Measurements from ENCODE around the gene PPP1R16B.

PPP1R16B gene

DNA sequence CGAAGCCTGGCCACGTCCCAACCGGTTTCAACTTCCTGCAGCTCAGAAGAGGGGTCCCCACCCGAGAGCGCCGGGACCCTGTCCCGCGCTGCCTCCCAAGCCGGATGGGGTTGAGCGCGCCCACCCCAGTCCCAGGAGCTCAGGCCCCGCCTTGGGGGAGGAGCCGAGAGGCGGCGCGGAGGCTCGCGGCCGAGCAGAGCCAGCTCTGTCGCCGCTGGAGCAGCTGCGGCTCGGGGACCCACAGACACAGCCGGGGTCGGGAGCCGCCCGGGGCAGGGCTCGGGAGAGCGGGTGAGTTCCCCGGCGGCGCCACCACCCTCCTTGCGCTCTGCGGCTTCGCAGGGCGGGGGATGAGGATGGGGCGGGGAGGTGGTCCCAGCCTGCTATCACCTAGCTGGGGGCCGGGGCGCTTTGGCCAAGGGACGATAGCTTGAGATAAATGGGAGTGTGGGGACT, at the start of gene PPP1R16B:
TSS of gene PPP1R16B (plus strand) at position 196 of the 456 bp plus-strand sequence. CDS start 30,229 bp downstream, outside the sequence.
- peak; percentile 63 to 67 for DNase-seq

DNA sequence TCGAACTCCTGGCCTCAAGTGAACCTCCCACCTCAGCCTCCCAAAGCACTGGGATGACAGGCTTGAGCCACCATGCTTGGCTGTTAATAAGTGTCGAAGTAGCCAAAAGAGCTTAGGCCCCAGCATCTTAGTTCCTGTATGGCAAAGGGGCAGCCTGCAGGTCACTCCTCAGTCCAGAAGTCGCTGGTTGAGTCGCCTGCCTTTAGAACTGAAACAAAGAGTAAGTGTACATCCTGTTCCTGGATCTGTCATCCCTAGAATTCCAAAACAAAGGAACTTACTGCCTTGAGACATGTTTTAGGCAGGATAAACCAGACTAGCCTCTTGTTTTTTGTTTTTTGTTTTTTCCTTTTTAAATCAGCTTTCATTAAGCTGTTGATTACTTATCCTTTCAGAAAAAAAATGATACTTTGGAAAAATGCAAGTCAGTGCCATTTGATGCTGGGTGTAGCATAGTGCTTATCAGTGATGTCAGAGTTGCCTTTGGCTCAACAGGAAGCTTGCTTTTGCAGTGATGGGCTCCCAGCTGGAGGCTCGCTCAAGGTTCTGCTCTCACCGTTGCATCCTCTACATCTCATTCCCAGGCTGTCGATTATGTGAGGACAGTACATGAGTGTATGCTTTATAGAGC, 48.2 kb upstream of the PPP1R16B start:
- no peak for DNase-seq

DNA sequence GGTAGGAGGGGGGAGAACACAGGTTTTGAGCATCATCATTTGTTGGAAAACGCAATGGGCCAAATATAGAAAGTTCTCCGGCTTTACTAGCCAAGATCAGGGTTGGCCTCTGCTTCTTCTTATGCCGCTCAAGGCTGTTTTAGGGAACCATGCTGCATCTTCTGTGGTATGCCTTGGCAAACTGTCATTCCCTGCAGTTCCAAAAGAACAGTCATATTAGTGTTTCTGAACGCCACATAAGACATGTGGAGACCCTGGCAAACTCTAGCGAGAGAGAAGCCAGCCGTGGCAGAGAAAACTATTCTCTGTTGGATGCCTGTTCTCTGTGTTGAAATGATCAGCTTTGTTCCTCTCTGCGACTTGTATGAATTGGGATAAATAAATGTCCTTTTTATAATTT, 46.4 kb upstream of the PPP1R16B start:
- DNase-seq = no peak

DNA sequence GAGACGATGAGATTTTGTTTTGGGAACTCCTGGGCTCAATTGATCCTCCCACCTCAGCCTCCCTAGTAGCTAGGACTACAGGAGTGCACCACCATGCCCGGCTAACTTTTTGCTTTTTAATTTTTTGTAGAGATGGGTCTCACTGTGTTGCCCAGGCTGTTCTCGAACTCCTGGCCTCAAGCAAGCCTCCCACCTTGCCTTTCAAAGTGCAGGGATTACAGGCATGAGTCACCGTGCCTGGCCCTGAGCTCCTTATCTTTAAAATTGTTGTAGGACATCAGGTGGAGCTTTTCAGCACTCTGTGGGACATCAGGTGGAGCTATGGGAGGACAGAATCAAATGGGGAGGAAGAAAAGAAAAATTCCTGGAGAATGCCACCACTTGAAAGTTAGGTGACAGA, 44.5 kb upstream of the PPP1R16B start:
- DNase-seq = no peak

DNA sequence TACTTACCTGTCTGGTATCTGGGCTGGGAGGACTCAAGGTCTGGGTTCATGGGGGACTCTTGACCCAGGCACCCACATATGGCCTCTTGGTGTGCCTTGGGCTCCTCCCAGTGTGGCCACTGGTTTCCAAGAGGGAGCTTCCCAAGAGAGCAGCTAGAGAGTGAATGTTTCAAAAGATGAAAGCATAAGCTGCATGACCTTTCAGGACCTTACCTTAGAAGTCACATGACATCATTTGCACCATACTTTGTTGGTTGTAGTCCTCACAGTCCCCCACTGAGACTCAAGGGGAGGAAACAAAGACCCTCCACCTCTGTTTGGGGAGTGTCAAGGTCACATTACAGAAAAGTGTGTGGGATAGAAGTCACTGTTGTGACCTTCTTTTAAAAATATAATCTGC, 43.3 kb upstream of the PPP1R16B start:
- DNase-seq = no peak

DNA sequence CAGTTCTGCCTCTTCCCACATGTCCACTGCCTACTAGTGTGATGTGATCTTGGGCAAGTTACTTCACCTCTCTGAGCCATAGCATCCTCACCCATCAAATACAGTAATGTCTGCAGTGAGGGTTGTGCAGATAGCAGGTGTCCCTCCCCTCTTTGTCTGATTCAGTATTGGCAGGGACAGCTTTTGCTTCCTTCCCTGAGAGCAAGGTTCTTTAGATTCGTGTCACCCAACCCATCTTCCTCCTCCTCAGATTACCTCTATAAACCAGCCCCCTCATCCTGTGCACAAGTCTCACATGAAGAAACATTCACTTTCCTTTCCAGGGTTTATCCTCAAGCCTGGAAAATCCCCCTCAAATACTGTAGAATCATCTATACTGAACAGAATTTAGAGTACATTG, 41.9 kb upstream of the PPP1R16B start:
- no peak for DNase-seq

DNA sequence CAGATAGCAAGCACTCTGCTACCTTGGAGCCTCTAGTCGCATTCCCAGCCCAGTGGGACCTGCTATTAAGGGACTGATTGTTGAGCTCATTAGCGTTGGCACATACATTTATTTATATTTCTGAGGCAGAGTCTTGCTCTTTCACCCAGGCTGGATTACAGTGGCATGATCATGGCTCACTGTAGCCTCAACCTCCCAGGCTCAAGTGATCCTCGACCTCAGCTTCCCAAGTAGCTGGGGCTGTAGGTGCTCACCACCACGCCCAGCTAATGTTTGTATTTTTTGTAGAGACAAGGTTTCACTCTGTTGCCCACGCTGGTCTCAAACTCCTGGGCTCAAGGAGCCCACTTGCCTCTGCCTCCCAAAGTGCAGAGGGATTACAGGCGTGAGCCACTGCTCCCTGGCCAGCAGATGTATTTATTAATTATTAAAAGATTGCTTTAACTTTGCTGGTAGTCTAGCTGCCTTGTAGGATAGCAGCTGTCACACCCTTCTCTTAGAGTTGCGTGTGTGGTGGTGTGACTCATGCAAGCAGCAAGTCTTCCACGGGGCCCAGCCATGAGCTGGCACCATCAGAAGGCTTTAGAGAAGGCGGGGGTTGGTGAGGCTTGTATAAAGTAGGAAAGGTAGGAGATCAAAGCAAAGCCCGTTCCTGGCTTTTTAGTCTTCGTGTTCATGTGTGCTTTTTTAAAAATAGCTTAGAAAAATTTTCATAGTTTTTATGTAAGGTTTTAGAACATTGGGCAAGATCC, 40.8 kb upstream of the PPP1R16B start:
- DNase-seq = peak; percentile 25 to 33

DNA sequence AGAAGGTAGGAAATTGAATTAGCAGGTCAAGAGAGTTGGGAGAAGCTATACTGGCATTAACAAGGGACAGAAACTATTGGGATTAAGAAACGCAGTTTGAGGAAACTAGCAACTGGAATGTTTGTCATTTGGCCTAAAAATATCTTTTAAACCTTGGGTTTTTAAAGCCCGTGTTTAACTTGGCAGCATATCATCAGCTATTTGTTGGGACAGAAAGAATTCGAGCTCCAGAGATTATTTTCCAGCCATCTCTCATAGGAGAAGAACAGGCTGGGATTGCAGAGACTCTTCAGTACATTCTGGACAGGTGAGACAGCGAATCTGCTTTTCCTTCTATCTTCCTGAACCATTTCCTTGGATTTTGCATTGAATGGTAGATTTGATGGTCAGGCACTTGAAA, 39.4 kb upstream of the PPP1R16B start:
- no peak for DNase-seq

DNA sequence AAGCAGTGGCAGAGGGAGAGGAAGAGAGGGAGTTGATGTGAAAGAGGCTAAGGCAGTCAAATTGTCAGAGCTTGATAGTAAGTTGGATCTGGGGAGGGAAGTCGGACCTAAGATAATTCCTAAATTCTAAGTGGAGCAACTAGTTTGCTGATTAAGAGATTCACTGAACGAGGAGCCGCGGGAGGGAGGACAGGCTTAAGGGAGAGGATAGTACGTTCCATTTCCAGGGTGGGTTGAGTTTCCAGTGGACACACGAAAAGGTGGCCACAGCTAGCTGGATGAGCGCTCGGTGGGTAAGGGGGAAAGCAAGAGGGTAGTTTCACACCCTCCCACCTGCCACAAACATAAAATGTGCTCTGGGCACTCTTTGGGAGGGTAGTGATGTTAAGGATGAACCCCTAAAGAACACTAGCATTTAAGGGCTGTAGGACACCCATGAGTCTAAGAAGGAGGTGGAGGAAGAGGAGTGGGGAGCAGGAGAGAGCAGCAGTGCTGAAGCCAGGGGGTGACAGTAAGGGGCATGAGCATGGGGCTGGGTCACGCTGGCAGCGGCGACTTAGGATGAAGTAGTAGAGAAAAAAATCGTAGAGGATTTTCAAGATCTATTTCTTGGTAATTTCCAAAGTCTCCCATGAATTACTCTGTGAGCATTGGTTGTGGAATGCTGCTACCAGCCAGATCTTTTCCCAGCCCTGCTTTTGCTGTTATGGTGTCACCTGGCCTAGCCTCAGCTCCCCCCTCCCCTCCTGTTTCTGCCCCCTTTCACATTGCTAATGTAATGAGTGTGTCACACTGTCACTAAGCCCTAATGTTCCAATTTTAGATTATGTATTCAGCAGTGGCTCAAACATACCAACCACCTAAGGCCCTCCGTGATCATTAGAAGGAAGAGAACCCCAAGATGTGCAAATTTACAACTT, 35.9 kb upstream of the PPP1R16B start:
- DNase-seq = no peak

DNA sequence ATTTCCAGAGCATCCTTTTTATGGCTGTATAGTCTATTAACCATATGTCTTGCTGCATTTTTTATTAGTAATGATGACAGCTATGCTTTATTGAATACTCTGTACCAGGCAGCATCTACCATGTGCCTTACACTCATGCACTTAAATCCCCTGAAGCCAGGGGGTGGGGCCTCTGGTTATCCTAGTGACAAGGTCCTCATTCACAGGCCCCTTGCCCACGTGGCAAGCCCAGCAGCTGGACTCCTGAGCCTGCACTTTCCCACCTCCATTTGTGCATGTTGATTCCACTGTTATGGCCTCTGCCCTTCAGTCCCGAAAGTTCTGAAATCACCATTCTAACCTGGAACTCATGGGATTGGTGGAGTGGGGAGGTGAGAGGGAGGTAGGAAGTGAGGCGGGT, 35.0 kb upstream of the PPP1R16B start:
- DNase-seq = no peak

DNA sequence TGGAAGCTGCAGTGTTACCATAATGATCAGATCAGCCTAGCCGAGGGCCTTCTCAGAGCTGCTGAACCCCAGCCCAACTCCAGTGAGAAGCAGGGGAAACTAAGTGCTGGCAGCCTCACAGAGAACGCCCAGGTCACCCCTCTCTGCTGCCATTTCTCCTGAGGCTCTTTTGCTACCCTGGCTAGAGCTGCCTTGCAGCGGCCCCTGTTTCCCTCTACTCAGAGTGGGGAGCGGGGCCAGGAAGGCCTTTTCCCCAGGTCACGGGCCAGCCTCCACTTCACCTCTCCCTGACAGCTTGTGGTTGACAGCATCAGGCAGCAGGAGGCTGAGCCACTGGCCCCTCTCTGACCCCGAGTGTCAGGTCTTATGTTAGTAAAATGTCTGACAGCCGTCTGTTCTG, 34.5 kb upstream of the PPP1R16B start:
- no peak for DNase-seq

DNA sequence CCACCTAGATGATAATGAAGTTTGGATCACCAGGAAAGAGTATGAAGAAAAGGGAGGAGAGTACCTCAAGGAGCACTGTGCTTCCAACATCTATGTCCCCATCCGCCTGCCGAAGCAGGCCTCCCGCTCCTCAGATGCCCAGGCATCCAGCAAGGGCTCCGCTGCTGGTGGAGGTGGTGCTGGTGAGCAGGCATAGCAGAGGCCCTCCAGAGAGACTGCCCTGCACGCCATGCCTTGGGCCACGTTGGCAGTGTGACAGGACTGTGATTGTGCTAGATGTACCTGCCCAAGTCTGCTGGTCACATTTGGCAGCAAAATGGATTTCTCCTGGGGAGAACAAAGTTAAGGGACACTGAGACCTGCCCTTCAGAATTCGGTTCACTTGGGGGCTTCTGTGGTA, 33.9 kb upstream of the PPP1R16B start:
- no peak for DNase-seq

DNA sequence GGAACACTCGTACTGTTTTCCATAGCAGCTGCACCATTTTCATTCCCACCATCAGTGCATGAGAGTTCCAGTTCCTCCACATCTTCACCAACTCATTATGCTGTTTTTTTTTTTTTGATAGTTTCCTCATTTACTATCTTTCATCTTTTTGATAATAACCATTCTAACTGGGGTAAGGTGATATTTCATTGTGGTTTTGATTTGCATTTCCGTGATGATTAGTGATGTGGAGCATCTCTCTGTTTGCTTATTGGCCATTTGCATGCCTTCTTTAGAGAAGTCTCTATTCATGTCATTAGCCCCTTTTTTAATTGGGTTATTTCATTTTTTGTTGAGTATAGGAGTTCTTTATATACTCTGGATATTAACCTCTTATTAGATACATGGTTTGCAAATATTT, 31.3 kb upstream of the PPP1R16B start:
- no peak for DNase-seq

DNA sequence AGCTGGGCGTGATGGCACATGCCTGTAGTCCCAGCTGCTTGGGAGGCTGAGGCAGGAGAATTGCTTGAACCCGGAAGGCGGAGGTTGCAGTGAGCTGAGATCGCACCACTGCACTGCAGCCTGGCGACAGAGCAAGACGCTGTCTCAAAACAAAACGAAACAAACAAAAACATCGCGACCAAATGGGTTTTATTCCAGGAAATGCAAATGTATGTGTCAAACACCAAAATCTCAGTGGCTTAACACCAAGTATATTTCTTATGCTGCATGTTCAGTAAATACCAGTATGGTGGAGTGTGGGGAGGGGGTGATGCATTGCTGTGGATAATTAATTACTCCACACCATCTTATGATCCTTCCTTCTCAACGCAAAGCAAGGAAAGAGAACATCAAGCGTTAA, 29.1 kb upstream of the PPP1R16B start:
- DNase-seq = no peak

DNA sequence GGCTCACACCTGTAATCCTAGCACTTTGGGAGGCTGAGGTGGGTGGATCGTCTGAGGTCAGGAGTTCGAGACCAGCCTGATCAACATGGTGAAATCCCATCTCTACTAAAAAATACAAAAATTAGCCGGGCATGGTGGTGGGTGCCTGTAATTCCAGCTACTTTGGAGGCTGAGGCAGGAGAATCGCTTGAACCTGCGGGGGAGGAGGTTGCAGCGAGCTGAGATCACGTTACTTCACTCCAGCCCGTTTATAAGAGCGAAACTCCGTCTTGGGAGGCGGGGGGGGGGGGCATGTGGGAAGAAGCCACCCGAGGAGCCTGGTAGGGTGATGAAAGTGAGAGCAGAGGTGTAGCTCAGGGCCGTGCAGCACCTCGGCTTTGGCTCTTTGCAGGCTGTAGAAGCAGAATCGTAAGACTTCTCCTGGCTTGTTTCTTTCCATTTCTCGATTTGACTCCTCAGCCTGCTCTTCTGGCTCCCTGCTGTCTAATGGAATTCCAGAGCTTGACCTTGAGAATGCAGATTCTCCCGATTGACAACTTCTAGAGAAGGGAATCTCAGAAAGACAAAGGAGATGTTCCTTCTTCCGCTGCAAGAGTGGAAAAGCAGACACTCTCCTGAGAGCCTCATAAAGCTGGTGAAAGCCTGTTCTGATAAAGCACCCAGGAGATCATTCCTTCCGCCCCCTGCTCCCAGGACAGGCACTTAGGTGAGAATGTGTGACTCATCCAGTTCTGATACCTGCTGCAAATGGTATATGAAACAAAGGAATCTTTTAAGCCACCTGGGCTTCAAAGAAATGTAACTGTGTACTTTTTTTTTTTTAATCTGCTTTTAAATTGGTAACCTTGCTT, 26.0 kb upstream of the PPP1R16B start:
- DNase-seq = no peak

DNA sequence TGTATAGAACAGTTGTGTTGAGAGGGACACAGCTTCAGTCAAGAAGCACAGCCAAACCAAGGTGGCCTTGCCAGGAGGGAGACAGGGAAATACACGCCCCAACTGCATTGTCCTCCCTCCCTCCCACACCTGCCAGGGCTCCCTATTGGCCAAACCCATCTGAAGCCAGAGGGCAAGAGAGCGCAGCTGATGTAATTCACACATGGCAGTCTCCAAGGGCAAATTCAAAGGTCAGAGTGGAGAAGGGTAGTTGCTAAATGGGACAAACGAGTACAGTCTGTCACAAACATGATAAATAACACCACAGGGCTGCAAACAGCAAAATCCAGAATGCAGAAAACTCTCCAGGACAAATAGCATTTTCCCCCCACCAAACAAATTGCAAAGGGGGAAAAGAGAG, 23.2 kb upstream of the PPP1R16B start:
- DNase-seq = no peak

DNA sequence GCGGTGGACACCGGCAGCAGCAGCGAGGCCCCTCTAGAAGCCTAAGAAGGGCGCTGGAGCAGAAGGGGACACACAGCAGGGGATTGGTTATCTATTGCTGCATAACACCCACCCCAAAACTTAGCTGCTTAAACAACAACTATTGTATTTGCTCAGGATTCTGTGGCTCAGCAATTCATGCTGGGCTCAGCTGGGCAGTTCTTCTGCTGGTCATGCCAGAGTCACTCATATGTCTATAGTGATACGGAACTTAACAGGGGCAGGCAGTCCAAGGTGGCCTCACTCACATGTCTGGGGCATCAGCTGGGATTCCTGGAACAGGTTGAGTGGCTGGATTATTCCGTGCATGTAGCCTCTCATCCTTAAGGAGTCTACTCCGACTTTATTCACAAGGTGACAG, 17.6 kb upstream of the PPP1R16B start:
- DNase-seq = no peak

DNA sequence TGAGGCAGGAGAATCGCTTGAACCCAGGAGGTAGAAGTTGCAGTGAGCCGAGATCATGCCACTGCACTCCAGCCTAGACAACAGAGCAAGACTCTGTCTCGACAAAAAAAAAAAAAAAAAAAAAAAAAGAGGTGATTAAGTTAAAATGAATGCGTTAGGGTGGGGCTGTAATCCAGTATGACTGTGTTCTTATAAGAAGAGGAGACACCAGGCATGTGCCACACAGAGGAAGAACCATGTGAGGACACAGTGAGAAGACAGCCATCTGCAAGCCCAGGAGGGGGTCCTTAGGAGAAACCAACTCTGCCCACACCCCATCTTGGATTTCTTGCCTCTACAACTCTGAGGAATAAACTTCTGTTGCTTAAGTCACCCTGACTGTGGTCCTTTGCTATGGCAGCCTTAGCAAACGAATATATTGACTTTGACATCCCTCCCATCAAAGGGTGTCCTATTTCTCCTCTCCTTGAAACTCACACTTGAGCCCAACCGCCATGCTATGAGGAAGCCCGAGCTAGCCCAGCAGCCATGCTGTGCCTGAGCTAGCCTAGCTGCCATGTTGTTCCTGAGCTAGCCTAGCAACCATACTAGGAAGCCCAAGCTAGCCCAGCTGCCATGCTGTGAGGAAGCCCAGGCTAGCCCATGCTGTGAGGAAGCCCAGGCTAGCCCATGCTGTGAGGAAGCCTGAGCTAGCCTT, 15.8 kb upstream of the PPP1R16B start:
- DNase-seq = no peak

DNA sequence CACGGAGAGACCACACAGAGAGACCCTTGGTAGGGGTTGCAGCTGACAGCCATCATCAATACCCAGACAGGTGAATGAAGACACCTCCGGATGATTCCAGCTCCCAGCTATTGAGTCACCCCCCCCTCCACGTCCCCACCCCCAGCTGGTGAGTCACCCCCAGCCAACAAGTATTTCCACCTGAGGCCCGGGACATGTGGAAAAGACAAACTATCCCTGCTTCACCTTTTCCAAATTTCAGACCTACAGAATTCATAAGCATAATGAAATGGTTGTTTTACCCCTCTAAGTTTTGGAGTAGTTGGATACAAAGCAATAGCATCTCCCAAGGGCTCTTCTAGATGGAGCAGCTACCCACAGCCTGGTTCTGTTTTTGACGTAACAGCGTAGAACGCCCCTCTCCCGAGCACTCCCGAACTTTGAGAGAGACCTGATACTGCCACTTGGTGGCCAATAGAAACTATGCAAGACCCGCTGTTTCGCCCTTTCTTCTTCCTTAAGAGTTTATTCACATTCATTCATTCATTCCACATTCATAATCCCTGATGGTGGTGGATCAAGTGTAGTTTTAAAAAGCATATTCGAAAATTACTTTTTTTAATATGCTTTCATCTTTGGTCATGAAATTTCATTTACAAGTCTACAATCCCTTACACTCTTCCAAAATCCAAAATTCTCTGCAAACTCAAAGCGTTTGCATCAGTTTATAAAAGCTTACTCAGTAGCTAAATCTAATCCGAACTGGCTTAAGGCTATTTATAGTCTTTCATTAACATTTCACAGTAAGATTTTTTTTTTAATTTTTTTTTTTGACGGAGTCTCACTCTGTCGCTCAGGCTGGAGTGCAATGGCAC, 15.1 kb upstream of the PPP1R16B start:
- peak in 1 of 2 experiments; percentile 6 for DNase-seq

DNA sequence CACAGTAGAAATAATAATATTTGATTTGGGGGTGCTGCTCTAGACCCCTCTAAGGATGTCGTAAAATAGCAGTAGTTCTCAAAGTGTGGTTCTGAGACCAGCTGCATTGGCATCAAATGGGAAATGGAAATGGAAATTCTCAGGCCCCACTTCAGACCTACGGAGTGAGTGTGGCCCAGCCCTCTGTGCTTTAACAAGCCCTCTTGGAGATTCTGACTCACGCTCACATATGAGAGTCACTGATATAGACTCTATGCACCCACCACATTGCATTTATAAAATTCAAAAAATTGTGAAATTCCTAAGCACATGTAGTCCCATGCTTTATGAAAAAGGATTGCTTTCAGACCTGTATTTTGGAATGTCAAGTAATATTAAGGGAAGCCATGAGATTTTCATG, 14.2 kb upstream of the PPP1R16B start:
- DNase-seq = no peak

DNA sequence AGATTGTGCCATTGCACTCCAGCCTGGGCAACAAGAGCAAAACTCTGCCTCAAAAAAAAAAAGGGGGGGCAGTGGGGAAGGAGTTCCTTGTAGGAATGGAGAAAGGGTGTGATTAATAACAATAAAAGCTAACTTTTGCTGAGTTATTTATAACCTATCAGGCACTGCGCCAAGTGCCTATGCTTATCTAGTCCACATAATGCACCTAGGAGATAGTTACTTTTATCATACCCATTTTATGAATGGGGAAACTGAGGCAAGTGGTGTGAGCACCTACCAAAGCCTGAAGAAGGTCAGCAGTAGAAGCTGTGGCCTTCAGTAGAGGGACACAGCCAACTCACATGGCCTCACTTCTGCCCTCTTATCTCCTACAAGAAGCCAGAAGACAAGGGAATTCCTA, 13.6 kb upstream of the PPP1R16B start:
- no peak for DNase-seq
